CD4-positive, alpha-beta T cell treated with Interleukin-17A for 4 hours (primary cell): ENCODE data around the gene LMAN1L.

ENCODE experiments used
- DNase-seq: peaks from one replicate; pipeline ENCODE4 v3.0.0-alpha.2; 2020; ENCODE audit warnings: mixed read lengths

The LMAN1L gene

GRCh38 chr15:74839526-74840395 lies 27.1 kb downstream of the LMAN1L start:
- DNase-seq, result no peak

DNA sequence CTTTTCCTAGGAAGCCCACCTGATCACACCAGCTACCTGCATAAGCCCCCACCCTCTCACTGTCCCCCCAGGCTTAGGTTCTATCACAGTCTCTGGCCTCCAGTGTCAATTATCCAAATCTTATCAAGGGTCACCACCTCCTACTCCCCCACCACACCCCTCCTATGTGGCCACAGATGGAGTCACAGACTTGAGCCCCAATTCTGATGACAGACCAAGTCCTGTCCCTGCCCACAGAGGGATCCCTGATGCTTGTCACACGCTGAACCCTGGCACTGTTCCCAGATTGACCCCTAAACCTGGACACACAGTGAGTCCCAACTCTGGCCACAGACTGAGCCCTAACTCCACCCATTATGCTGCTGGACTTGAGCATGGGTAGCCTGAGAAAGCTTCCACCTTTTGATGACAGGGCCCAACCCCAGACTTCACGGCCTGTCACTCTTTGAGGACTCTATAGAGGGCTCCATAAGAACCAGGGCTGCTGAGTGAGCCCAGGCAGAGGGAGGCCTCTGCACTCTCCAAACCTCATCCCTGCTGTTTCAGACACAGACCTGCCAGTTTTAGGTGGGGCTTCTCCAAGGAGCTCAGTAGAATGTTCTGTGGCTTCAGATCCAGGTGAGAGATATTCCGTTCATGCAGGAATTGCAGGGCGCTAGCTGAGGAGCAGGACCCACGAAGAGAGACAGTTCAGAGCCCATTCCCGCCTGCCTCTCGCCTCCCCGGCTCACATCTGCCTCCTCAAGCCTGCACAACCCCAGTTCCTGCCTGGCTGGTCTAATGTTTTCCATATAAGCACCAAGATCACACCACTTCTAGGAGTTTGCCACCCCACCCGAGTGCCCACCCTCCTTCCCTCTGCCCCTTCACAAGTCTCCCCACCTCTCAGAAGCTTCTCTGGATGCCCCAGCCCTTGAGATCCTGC lies 28.5 kb downstream of the LMAN1L start:
- DNase-seq, result no peak

DNA sequence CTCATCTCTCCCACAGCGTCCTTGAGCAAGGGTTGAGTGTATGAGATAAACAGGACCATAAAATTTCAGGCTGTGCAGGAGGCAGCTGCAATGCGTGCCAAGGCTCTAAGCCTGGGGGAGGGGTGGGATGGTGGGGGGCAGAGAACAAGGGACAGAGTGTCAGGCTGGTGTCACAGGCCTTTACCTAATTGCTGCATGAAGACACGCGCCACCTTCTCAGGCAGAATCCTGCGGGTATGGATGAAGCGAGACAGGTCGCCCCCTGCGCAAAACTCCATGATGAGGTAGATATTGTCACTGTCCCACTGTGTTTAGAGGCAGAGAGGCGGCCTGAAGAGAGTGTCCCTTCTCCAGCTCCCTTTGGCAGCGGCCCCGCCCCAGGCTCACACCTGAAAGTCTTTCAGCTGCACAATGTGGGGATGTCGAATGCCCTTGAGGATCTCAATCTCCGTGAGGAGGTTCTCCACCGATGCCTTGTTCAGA lies 29.3 kb downstream of the LMAN1L start:
- DNase-seq, result no peak

DNA sequence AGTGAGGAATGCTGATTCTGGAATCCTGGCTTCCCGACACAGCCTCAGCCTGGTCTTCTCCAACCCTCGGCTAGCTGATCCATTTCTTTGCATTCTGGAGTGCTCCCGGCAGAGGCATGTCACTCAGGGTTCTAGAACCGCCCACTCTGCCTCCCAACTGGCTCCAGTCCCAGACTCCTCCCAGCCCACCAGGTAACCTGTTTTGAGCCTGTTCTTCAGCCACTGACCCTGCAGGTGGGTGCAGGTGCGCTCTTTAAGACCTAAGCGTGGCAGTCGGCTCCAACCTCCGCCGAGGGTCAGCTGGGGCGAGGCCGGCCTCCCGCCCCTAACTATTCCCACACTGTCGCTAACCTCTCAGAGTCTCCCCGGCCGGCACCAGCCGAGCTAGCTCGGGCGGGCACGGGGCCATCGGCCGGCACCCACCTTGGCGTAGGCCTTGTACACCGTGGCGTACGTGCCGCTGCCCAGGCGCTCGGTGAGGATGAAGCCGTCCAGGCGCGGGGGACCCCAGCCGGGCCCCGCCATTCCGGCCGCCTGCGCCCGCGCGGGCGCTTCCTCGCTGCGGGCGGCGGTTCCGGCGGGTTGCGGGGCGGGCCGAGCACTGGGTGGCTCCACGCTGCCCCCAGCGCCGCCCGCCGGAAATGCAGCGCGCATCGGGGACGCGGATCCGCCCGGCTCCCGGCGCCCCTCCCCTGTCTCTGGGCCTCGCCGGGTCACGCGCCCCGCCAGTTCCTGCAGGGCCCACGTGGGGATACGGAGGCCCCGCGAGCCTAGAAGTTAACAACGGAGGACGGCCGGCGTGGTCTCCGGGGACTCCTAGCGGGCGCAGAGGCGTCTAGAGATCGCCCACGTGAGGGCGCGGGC lies 30.2 kb downstream of the LMAN1L start, which contains the start of gene ULK3:
ULK3 (minus strand) TSS at position 576 of the 864 bp plus-strand sequence; CDS start at position 525, 51 bp downstream.
- DNase-seq, result peak; percentile 94

GRCh38 chr15:74843445-74843828 lies 30.8 kb downstream of the LMAN1L start:
- no peak for DNase-seq

DNA sequence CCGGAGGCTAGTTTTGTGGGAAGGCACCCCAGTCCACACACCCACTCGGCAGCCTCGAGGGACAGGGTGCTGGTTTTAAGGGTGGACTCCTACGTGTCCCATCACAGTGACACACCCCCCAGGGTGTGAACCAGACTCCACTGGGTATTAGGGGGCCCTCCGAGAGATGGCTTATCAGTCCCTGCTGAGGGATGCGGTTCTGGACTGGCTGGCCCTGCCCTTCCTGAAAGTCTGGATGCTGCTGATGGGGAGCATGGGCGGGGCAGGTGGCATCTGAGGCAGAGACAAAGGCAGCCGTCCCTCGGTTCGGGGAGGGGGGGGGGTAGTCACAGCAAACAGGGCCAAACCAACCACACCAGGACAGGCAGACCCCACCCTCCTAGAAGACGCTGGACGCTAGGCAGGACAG lies 31.3 kb downstream of the LMAN1L start:
- DNase-seq, result no peak

DNA sequence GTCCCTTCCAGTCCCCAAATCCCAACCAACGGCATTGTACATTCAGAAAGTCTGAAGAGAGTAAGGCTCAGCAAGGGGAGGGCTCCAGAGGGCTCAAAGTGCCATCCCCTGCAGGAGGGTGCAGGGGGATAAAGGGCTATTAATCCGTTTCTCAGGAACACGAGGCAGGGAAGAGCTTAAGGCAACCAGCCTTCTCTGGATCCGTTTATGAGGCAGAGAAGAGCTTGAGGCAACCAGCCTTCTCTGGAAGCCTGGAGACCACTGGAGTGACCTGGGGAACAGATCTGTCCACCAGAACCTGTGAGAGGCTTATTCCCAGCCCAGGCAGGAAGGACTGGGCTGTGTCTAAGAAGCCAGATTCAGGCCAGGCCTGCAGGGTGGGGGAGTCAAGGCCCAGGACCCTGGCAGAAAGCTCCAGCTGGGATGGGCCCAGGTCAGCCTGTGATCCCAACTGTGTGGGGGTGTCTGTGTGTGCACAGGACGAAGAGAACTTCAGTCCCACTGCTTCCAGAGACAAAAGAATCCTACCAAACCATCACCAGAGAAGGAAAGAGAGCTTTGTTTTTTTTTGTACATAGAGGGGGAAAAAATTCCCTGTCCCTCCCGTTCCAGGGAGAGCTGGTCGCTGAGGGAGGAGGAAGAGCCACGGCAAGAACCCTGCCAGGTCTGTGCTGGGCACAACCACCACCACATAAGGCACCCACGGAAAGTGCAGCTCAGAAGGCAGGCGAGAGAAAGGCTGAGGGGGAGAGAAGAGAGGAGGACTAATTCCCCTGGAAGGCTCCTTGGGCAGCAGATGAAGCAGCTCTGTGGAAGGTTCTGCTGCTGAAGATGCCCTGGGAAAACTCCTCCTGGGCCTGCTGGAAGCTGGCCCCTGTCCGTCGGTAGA lies 31.9 kb downstream of the LMAN1L start:
- DNase-seq, result no peak

DNA sequence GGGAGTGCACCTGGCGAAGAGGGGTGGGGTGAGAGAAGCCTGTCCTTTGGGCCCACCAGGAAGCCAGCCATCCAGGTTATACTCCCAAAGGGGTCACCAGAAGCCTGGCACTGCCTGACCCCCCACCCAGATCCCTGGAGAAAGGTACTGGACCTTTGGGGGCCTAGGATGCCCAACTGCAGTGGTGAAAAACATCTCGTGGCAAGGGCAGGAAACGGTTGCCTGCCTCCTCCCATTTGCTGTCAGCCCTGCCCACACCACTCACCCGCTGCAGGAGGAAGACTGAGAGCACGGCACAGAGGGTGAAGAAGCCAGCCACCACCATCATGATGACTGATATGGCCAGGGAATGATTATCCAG lies 32.6 kb downstream of the LMAN1L start:
- DNase-seq, result peak; percentile 79

DNA sequence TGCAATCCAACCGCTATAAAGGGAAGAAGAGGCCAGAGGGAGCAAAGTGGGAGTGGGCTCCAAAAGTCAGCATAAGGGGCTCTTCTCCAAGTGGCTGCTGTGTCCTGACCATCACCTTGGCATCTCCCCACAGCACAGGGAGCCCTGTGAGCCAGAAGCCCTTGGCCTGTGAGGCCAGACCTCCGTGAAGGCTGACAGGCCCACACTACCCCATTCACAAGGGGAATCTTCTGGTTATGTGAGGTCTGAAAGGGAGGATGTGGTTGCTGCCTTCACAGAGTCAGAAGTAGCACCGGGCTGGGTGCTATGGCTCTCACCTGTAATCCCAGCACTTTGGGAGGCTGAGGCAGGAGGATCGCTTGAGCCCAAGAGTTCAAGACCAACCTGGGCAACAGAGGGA lies 32.9 kb downstream of the LMAN1L start:
- DNase-seq, result peak; percentile 40

GRCh38 chr15:74847432-74847831 lies 34.8 kb downstream of the LMAN1L start:
- DNase-seq, result no peak

- no peak for DNase-seq
These were observed 37.8 kb downstream of the LMAN1L start for GRCh38 chr15:74850393-74850792.

GRCh38 chr15:74851960-74852359 lies 39.3 kb downstream of the LMAN1L start:
- DNase-seq, result no peak

DNA sequence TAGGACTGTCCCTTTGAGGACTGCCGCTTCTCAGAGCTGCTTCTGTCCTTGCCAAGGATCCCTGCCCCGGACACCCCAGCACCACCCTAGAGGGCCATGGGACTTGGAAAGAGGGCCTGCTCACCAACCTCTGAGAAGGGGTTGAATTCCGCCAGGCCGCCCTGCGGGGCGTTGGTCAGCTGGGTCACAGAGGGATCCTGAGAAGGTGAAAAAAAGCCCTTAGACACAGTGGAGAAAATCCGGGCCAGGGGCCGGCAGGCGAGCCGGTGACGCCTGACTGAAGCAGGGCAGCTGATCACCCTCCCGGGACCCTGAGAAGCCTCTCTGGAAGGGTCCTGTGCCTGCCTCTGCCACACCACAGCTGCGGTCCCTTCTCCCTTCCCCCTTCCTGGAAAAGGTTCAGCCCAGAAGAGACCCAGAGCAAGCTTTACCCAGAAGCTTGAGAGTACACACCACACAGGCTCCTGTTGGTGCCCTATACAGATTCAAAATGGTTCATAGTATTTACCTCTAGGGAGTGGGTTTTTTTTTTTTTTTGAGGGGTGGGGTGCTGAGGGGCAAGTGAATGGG lies 41.9 kb downstream of the LMAN1L start:
- no peak for DNase-seq

GRCh38 chr15:74855857-74856256 lies 43.2 kb downstream of the LMAN1L start:
- DNase-seq, result no peak

DNA sequence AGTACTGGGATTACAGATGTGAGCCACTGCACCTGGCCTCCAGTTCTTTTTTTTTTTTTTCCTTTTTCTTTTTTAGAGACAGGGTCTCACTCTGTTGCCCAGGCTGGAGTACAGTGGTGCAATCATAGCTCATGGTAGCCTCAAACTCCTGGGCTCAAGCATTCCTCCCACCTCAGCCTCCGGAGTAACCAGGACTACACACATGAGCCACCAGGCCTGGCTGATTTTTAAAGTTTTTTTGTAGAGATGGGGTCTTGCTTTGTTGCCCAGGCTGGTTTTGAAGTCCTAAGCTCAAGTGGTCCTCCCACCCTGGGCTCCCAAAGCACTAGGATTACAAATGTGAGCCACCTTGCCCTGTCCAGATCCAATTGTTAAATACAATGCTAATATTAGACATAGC lies 43.9 kb downstream of the LMAN1L start:
- no peak for DNase-seq

DNA sequence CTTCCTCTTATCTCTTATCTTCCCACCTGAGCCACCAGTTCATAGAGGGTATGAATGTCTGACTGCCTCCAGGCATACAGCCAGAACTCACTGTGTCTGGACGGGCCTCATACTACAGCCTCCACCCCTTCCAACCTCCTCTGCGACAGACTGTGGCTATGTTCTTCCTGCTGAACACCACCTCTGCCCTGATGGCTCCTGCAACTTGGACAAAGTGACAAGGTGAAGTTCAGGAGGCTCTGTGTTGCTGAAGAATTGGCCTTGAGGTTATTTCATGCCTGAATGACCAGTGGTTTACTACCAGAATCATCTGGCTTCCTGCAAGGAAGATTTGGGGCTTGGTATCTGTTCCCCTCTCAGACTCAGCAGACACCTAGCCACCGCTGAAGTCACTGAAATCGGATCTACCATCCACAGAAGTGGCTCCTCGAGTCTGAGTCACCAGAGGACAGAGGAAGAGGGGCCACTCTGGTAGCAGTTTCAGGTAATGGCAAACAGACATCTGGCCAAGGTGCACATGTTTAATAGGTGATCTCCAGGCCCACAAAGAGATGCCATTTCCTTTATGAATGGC lies 44.5 kb downstream of the LMAN1L start:
- no peak for DNase-seq

DNA sequence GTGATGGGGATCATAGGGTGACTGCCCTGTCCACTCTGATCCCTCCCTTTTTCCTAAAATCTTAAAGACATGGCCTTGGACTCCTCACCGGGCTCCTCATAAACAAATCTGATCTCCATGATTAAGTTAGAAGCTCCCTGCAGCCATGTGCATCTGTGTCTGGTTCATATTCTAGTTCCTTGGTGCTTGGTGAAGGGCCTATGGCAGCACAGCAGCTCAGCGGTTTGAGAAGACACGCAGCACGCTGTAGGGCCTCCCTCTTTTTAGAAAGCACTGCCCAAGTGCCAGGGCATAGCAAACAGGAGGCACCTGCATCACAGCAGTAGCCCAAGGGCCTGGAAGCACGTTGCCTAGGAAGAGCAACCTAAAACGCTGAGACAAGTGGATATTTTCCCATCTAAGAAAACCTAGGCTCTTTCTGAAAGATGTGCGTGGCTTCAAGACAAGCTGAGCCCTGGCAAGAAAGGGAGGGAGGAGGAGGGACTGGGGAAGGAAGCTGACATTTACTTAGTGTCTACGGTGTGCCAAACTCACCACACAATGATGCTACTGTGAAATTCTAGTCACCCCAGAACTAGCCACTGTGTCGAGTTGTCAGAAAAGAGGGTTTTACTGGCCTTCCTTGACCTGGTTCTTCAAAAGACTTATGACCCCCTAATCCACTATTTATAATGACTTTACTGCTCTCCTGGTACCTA lies 45.2 kb downstream of the LMAN1L start:
- DNase-seq, result no peak

DNA sequence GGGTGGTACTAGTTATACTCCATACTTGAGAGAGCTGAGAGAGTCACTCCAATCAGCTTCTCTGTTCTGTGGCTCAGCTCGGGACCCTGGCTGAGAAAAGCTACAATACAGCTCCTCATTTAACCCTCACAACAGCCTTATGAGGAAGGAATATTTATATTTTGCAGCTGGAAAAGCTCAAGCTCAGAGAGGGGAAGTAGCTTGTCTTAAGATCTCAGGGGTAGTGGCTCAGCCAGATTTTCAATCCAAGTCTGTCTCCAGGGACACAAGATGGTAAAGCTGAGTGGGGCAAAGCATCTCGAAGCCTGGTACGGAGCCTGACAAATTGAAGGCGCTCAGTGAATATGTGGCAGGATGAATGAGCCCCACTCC lies 45.7 kb downstream of the LMAN1L start:
- DNase-seq, result no peak

DNA sequence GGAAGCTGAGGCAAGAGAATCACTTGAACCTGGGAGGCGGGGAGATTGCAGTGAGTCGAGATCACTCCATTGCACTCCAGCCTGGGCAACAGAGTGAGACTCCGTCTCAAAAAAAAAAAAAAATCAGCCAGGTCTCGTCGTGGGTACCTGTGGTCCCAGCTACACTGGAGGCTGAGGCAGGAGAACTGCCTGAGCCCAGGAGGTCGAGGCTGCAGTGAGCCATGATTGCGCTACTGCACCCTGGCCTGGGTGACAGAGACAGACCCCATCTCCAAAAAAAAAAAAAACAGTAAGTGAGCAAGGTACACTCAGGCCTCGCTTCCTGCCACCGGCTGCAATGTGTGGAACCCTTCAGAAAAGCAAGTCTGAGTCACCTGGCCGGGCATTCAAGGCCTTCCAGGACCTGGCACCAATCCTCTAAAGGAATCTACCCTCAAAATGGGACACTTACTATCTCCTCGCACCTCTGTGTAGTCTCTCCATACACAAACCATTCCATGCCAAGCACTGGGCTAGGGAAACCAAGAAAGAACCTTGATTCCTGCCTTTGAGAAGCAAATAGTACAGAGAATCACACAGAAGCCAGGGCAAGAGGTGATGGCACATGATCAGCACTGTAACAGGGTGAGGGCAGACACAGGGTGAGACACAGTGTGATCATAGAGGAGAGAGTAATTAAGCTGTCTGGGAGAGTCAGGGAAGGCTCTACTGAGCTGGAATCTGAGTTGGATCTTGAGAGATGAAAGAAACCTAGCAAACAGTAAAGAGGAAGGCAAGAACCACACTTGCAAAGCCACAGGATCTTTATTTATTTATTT lies 50.8 kb downstream of the LMAN1L start:
- peak; percentile 45 for DNase-seq
